HG03521 (cell line): ENCODE data around the gene EPHB6.

Source experiments
- ATAC-seq: cut with Tn5 transposase; IDR thresholded peaks from one replicate; pipeline ENCODE4 v1.9.1; 2021; ENCODE audit warnings: mild to moderate bottlenecking, moderate library complexity; ENCODE audit not compliant: unreplicated experiment

Gene EPHB6

GRCh38 chr7:142894112-142894984 is 39.5 kb downstream of the EPHB6 start:
- ATAC-seq: no peak

DNA sequence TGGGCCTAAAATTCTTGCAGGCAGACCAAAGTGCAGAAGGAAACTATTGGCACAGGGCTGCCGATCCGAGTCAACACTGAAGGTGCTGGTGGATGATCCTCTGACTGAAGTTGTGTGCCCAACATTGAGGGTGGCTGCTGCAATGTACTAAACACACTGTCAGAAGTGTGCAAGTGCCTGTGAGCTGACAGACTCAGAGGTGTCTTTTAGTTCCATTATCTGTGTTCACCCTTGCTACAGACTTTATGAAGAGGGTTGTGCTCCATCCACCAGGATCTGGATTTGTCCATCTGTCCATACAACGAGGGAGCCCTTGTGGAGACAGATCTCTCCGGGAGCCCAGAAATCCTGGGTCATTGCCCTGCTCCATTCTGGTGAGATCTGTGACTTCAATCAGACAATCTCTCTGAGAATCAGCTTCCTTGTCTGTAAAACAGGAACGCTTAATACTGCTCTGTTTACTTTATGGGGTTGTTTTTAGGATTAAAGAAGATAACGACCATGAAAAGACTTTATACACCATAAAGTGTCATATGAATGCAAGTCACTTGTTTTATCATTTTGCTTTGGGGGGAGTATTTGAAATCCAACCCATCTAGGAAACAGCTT is 40.2 kb downstream of the EPHB6 start:
- ATAC-seq: no peak

DNA sequence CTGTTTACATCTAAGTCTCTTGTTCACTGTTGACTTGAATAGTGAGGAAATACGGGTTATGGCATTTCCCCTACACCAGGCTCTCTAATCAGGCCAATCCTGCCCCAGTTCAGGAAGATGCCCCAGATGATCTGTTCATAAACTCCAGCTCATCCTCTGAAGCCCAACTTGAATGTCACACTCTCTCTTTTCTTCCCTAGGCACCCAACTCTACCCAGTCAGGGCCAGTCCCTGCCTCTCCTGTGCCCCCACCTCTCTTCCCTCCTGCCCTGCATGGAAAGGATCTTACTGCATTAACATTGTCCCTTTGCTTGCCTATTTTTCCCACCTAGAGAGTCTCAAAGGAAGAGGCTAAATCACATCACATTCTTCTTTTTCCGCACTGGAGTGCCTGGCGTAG is 41.3 kb downstream of the EPHB6 start:
- no peak for ATAC-seq

GRCh38 chr7:142896741-142897379 is 42.0 kb downstream of the EPHB6 start:
- no peak for ATAC-seq

GRCh38 chr7:142897691-142898090 is 42.8 kb downstream of the EPHB6 start:
- no peak for ATAC-seq

DNA sequence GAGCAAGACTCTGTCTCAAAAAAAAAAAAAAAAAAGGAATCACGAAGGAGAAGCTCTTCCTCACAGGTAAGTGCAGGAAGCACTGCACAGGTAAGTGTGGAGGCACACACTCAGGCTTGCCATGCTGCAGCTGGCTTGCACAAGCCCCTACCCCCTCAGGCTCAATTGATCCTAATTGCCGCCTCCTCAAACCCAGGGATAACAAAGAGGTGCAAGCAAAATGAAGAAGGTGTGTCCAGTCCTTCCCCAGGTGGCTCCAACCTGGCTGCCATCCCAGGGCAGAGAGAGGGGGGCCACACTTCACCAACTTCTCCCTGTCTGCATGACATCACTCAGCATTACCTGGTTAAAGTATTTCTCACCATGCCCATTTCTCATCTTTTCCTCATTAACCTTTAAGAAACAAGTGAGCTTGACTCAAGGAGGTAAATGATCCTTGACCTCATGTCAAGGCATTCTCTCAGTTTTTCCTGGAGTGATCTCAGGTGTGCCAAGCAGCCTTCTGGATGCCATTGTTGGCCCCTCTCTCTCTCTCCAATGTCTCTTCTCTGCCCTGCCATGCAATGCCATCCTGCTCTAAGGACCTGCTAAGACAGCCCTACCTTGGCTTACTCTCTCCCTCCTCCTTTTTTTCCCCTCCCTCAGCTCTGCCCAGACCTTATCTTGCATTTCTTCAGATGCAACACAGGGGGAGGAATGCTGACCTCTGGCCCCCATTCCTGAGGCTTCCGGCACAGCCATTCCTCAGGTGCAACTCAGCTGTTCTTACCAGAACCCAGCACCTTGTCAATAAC is 43.7 kb downstream of the EPHB6 start:
- no peak for ATAC-seq

DNA sequence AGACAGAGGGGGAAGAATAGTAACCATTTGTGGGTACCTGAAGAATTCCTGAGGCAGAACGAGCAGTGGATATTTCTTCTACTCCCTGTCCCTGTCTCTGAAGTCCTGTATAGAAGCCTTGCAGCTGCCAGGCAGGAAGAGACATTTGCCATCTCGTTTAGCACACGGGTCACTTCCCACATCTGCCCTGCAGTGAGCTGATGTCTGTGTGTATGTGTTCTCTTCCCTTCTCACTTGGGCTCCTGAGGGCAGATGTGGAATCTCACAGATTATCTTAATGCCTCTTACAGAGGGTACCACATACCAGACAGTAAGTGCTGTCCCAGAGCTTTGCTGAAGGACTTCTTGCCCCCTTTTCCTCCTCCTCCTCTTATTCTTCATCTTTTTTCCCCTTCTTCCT is 44.8 kb downstream of the EPHB6 start:
- ATAC-seq: no peak

DNA sequence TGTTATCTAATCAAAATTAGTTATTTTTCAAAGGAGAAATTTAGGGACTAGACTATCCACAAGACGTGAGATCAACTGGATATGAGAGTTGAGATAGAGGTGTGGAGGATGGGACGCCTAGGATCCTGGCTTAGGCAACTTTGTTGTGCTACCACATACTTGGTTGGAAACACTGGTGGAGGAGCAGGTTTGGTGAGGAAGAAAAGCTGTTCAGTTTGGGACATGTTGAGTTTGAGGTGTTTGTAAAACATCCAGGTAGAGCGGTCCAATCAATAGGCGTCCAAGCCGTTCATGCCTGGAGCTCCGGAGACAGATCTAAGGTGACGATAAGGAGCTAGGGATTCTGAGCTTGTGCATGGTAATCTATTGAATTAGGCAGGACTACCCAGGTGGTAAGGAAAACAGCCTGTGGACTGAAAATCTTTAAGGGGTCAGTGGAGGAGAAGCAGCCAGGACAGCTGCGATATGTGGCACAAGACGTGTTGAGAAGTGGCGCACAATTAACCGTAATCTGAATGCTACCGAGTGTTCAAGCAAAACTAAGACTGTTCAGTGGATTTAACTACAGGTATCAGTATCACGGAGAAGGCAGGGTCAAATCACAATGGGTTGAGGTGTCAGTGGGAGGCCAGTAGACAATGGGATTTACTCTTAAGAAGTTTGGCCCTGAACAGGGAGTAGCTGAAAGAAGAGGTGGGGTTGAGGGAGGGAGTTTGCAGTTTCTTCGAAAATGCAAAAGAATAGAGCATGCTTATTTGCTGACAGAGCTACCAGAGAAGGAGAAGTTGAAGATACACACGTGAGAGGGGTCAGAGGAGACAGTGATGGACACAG is 46.8 kb downstream of the EPHB6 start:
- ATAC-seq: no peak

- no peak for ATAC-seq
Observed at GRCh38 chr7:142904128-142904527, 49.3 kb downstream of the EPHB6 start.

- ATAC-seq: no peak
Observed at GRCh38 chr7:142905759-142906158, 50.9 kb downstream of the EPHB6 start.

DNA sequence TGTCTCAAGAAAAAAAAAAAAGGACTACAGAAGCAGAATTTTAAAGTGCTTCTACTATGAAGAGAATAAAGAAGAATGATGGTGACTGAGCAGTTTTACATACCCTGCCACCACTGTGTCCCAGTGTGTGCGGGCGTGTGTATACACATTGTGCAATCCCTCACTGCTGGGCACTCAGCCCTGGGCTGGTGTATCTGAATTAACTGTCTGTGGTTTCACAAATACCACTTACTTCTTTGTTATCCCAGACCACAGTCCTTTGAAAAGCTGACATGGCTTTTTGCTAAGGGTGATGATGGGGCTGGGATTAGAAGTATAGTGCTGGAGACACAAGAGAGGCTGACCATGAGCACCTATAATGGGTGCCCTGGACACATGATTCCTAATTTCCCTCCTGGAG is 51.8 kb downstream of the EPHB6 start:
- ATAC-seq: no peak

DNA sequence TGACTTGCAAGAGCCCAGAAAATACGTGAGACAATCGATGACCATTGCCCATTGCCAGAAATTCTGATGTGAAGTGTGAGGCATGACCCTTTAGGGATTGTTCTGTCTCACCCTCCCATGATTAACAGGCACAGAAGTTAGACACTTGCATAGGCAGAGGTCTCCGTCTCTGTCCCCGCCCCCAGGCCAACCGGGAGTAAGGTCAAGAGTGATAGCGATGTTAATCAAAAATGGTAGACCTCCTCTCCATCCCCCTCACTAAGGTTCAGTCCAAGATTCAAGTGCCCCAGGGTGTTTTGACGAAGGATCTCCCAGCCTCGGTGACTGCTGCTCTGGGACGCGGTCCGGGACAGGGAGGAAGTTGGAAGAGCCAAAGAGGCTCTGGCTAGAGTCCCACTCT is 53.4 kb downstream of the EPHB6 start:
- no peak for ATAC-seq

- ATAC-seq: no peak
Observed at GRCh38 chr7:142908921-142909890, 54.3 kb downstream of the EPHB6 start.

DNA sequence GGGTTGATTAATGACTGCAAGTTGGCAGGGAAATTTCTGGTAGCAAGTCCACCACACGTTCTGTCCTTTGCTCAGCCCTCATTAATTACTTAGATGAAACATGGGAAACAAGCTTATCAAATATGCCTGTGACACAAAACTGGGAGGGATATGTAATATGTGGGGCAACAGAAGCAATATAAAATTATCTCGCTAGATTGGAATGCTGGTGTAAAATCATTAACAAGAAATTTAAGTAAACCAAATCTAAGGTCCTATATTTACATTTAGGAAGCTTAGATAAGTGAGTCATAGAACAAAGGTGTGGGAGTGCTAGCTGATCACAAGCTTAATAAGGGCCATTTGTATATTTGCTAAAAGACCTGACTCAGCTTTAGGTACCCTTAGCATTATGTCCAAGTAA is 55.2 kb downstream of the EPHB6 start:
- no peak for ATAC-seq

DNA sequence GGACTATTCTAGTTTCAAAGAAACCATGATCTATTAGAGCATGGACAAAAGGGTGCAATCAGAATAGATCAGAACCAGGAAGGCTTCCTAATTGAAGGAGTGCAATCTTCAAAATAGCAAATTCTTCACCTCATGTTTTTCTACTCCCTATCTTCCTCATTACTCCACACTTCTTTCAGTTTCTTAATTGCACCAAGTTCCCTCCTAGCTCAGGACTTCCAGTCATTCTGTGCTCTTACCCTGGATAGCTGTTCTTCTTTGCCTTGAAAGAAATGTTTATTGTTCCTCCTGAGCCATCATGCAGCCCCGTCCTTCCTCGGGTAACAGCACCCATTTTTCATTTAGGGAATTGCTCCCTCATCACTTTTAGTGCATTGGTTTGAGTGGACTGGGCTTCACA is 55.6 kb downstream of the EPHB6 start:
- ATAC-seq: no peak

DNA sequence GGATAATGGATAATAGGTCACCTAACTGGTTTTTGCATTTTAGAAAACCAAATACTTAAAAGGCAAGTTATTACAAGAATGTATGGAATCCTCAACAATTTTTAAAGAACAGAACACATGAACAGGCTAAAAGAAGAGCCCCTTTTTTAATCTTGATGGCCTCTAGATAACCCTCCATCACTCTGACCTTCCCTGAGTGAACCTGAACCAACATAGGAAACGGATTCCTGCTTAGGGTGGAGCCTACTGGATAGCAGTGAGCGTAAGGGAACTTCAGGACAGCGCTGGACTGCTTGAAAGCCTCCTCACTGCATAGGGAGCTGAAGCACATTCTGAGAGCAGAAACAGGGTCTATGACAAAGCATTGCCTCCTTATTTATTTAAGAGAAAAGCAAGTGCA is 58.2 kb downstream of the EPHB6 start:
- ATAC-seq: no peak

GRCh38 chr7:142913566-142913965 is 58.7 kb downstream of the EPHB6 start:
- no peak for ATAC-seq

GRCh38 chr7:142914121-142914520 is 59.2 kb downstream of the EPHB6 start:
- ATAC-seq: no peak

DNA sequence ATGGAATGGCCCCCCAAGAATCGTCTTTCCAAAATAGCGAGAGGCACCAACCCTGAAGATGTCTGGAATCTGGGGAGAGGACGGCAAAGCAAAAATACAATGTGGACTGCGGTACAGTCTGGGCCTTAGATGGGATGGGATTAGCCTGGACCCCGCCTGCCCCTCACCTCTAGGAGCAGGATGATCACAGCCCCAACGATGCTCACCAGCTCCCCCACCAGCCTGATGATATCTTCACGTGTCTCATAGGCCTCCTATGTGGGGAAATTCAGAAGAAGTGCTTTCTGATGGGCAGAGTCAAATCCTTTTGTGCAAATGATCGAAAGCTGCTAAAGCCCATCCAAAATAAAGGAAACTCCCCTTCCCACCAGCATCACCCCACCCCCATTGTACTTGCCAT is 60.4 kb downstream of the EPHB6 start:
- ATAC-seq: no peak
